C4-2B (cell line): ENCODE results near the gene JAG2.

Source experiments
- CTCF ChIP-seq: fragments of 450-650 bp; conservative IDR thresholded peaks from 2 replicates; pipeline ENCODE4 v1.5.1; 2017; ENCODE audit warnings: mild to moderate bottlenecking
- ZFX ChIP-seq: fragments of 450-650 bp; IDR thresholded peaks from 2 replicates; pipeline ENCODE4 v1.6.1; 2017

DNA sequence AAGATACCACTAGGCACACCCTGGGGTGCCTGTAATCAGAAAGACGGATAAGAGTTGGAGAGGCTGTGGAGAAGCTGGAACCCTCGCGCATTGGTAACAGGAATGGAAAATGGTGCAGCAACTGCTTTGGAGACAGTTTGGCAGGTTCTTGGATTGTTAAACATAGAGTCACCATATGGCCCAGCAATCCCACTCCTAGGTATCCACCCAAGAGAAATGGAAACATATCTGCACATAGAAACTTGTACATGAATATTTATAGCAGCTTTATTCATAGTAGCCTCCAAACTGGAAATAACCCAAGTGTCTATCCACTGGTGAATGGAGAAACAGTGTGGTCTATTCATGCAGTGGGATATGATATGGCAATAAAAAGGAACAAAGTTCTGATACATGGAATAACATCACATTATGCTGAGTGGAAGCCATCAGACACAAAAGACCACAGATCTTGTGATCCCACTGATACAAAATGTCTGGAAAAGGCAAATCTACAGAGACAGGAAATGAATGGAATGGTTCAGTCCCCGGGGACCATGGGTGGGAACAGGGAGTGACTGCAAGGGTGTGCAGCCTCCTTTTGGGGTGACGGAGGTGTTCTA, 45.4 kb downstream of the JAG2 start:
- TF ChIP-seq CTCF (no peak), ZFX (no peak)
